ENCODE data around the gene JAGN1. TPM values are rescaled to one million over a fixed set of nuclear protein-coding genes. Genes with fewer than 3 reads are reported as not detected.
A peak's percentile ranks its signal among the peaks of the same experiment; 100 is the strongest.

Gene JAGN1
- total and polyA plus RNA-seq, 9 of the 15 experiments (the other 6 are each of a cell fraction or from before 2014, with no cell fraction given): 31.6 to 77.8 (median 40.3) TPM

GRCh38 chr3:9890249-9891071, at the start of gene JAGN1 (continued):
- TF ChIP-seq ZHX1 (conservative IDR thresholded peaks at IDR 0.05; ENCODE audit: low read length): peak; percentile 86
- peak; percentile 33; the same call in 1 of the 2 replicates for TF ChIP-seq TRIM28 (IDR thresholded peaks at IDR 0.05)
- TF ChIP-seq FOXP4 (CRISPR knock-in tag; IDR thresholded peaks at IDR 0.05; ENCODE audit: borderline replicate concordance): 0 out of 2 replicates have a peak, but pooled peaks have one; percentile 8
- peak; percentile 87 for TF ChIP-seq CCNT2 (IDR thresholded peaks at IDR 0.05; ENCODE audit: borderline replicate concordance, extremely low read depth, insufficient read length, low read depth, low read length)
- TF ChIP-seq POLR2A (conservative IDR thresholded peaks at IDR 0.05): peak; percentile 98
- no peak for TF ChIP-seq GATAD2A (IDR thresholded peaks at IDR 0.05)
- 0 out of 2 replicates have a peak, but pooled peaks have one; percentile 4 for TF ChIP-seq CBFA2T3 (IDR thresholded peaks at IDR 0.05)
- TF ChIP-seq FOXA1 (IDR thresholded peaks at IDR 0.05; ENCODE audit: borderline replicate concordance): no peak
- TF ChIP-seq ZNF592 (IDR thresholded peaks at IDR 0.05): peak; percentile 32
- TF ChIP-seq ZNF518B (CRISPR knock-in tag; IDR thresholded peaks at IDR 0.05): no peak
- peak; percentile 72; the same call in 1 of the 2 replicates for TF ChIP-seq ATF7 (IDR thresholded peaks at IDR 0.05)
- peak; percentile 96 for TF ChIP-seq POLR2B (IDR thresholded peaks at IDR 0.05; ENCODE audit: low read depth, partially characterized antibody)
- peak; percentile 76 for TF ChIP-seq HCFC1 (IDR thresholded peaks at IDR 0.05; ENCODE audit: low read depth, low read length)
- no peak for TF ChIP-seq ZBTB8A (IDR thresholded peaks at IDR 0.05; ENCODE audit: partially characterized antibody)
- no peak for TF ChIP-seq ZNF124 (CRISPR knock-in tag; IDR thresholded peaks at IDR 0.05)
- 0 out of 2 replicates have a peak, but pooled peaks have one; percentile 66 for TF ChIP-seq DPF2 (IDR thresholded peaks at IDR 0.05)

Data from K562 (cell line).